SJCRH30 (cell line): ENCODE results near the gene ZFP57. TPM values are rescaled to one million over a fixed set of nuclear protein-coding genes. Genes with fewer than 3 reads are reported as not detected.

ENCODE experiments used
- DNase-seq, 2 experiments: peaks; one replicate each; pipeline ENCODE4 v3.0.0-alpha.2; 2015 to 2020
- H3K27ac ChIP-seq: fragments of 250-450 bp; sonication (Bioruptor Pico); 2 replicates; pipeline ENCODE4 v1.5.1; 2020; ENCODE audit warnings: mild to moderate bottlenecking, moderate library complexity
- H3K27me3 ChIP-seq: fragments of 250-450 bp; sonication (Bioruptor Pico); 2 replicates; pipeline ENCODE4 v1.5.1; 2020; ENCODE audit warnings: mild to moderate bottlenecking, moderate library complexity
- H3K36me3 ChIP-seq: fragments of 250-450 bp; sonication (Bioruptor Pico); 2 replicates; pipeline ENCODE4 v1.5.1; 2020; ENCODE audit warnings: mild to moderate bottlenecking, moderate library complexity
- H3K4me1 ChIP-seq: fragments of 250-450 bp; sonication (Bioruptor Pico); 2 replicates; pipeline ENCODE4 v1.5.1; 2020; ENCODE audit warnings: mild to moderate bottlenecking, moderate library complexity
- H3K4me3 ChIP-seq: fragments of 250-450 bp; sonication (Bioruptor Pico); 2 replicates; pipeline ENCODE4 v1.5.1; 2020; ENCODE audit warnings: mild to moderate bottlenecking, moderate library complexity
- H3K9me3 ChIP-seq: fragments of 250-450 bp; sonication (Bioruptor Pico); replicated peaks from 2 replicates; pipeline ENCODE4 v1.5.1; 2020; ENCODE audit warnings: mild to moderate bottlenecking, moderate library complexity
- total RNA-seq: library from RNA; depleted of rRNA; stranded (reverse); fragments of >200 nt; shearing (Covaris generic); gene quantifications from 2 replicates; pipeline ENCODE4 v1.2.3, GENCODE V29; 2014; rRNA removed

ZFP57 gene
- total RNA-seq, 1 experiment from 2014 or later, result not detected

- peak; percentile 38 to 43 for DNase-seq
These were observed 52.3 kb downstream of the ZFP57 start for GRCh38 chr6:29628419-29629281.

GRCh38 chr6:29627755-29628418, 53.1 kb downstream of the ZFP57 start:
- no peak overlapping the region for H3K27ac ChIP-seq
- H3K9me3 ChIP-seq, result no peaks in the 10 kb centered on the region

More at GRCh38 chr6:29628419-29629281, 52.3 kb downstream of the ZFP57 start:
- Histone ChIP-seq H3K9me3 (no peaks in the 10 kb centered on the region), H3K27me3 (no peaks in the 10 kb centered on the region), H3K27ac (no peak overlapping the region), H3K36me3 (no peaks in the 10 kb centered on the region), H3K4me3 (peak overlapping the region; percentile 35), H3K4me1 (no peaks in the 10 kb centered on the region)

GRCh38 chr6:29626948-29627754, 53.8 kb downstream of the ZFP57 start:
- Histone ChIP-seq H3K27ac (no peak overlapping the region), H3K9me3 (no peaks in the 10 kb centered on the region), H3K4me1 (no peaks in the 10 kb centered on the region), H3K27me3 (no peaks in the 10 kb centered on the region), H3K4me3 (no peak overlapping the region), H3K36me3 (no peaks in the 10 kb centered on the region)
- no peak for DNase-seq

More at GRCh38 chr6:29627755-29628418, 53.1 kb downstream of the ZFP57 start:
- no peaks in the 10 kb centered on the region for H3K36me3 ChIP-seq
- H3K4me3 ChIP-seq, result peak overlapping the region; percentile 35
- peak; percentile 18 to 30 for DNase-seq
- no peaks in the 10 kb centered on the region for H3K27me3 ChIP-seq
- no peaks in the 10 kb centered on the region for H3K4me1 ChIP-seq

GRCh38 chr6:29625337-29625930, 55.5 kb downstream of the ZFP57 start:
- no peak overlapping the region for H3K27ac ChIP-seq
- no peak for DNase-seq
- H3K9me3 ChIP-seq, result no peaks in the 10 kb centered on the region
- H3K4me3 ChIP-seq, result no peak overlapping the region
- H3K36me3 ChIP-seq, result no peaks in the 10 kb centered on the region
- no peaks in the 10 kb centered on the region for H3K27me3 ChIP-seq
- H3K4me1 ChIP-seq, result no peaks in the 10 kb centered on the region

GRCh38 chr6:29624520-29624961, 56.4 kb downstream of the ZFP57 start:
- Histone ChIP-seq H3K27me3 (no peaks in the 10 kb centered on the region), H3K9me3 (no peaks in the 10 kb centered on the region), H3K27ac (no peak overlapping the region), H3K36me3 (no peaks in the 10 kb centered on the region), H3K4me1 (no peaks in the 10 kb centered on the region), H3K4me3 (no peak overlapping the region)
- DNase-seq, result no peak

Other genes starting within 250 kb of the ZFP57 start
- not detected in 2 replicates for gene OR10C1, start 241.8 kb downstream of the ZFP57 start, total RNA-seq
- gene OR11A1, start 224.1 kb downstream of the ZFP57 start, total RNA-seq, result not detected in 2 replicates
- not detected in 2 replicates for gene OR2H1, start 224.0 kb downstream of the ZFP57 start, total RNA-seq
- not detected in 2 replicates for gene MAS1L, start 193.2 kb downstream of the ZFP57 start, total RNA-seq
- gene UBD, start 121.4 kb downstream of the ZFP57 start, total RNA-seq, result not detected in 2 replicates
- not detected in 2 replicates for gene OR2H2, start 96.0 kb downstream of the ZFP57 start, total RNA-seq
- 5.5 and 12.1 TPM in 2 replicates for gene GABBR1, start 48.0 kb downstream of the ZFP57 start, total RNA-seq
- not detected in 2 replicates for gene MOG, start 24.1 kb downstream of the ZFP57 start, total RNA-seq
- not detected in 2 replicates for gene HLA-F, start 42.3 kb upstream of the ZFP57 start, total RNA-seq
- not detected in 2 replicates for gene HLA-G, start 146.7 kb upstream of the ZFP57 start, total RNA-seq